T-cell (primary cell): Measurements from ENCODE around the gene ACADVL. TPM values are rescaled to one million over a fixed set of nuclear protein-coding genes. Genes with fewer than 3 reads are reported as not detected.

Experiments used
- ATAC-seq, 4 experiments: fragments of 200-7000 bp in 3 of 4; fragments of 150-1000 bp in 1 of 4; cut with Tn5 transposase; replicated peaks in 1 of 4; 1 replicate in 3 of 4; 2 replicates in 1 of 4; pipeline ENCODE4 v1.10.0; 2021; ENCODE audit warnings: moderate library complexity in 3 of 4, mild to moderate bottlenecking in 2 of 4, moderate number of reproducible peaks in 1 of 4
- CTCF ChIA-PET, 2 donors: fragments of 300-600 bp; sonication (Branson Sonifier 250); formaldehyde crosslinking; loops; one replicate each; lab custom pipeline; 2022; ENCODE audit warnings: antibody characterized with exemption in 2 of 2; lab: Charles Lee
- POLR2A ChIA-PET, 2 donors: fragments of 300-600 bp; sonication (Branson Sonifier 250); formaldehyde crosslinking; loops; one replicate each; lab custom pipeline; 2022; ENCODE audit warnings: antibody characterized with exemption in 2 of 2; lab: Charles Lee
- DNase-seq, 35 experiments: peaks; one replicate each; pipeline versions ENCODE4 v3.0.0 to v3.0.0-alpha.2; 2013 to 2023
- H3K27ac ChIP-seq: one replicate; pipeline ENCODE4 v1.5.1; 2013; ENCODE audit warnings: low read length
- H3K27me3 ChIP-seq, 2 experiments: replicated peaks in 1 of 2; 1 replicate in 1 of 2; 2 replicates in 1 of 2; pipeline versions ENCODE4 v1.6.1 to v1.7.0; 2013; ENCODE audit warnings: low read length in 1 of 2, mixed read lengths in 1 of 2; ENCODE audit not compliant: control insufficient read depth in 2 of 2, insufficient read depth in 2 of 2; ENCODE audit errors: extremely low read depth in 1 of 2
- H3K36me3 ChIP-seq, 2 donors: 1 replicate in 1 of 2; 2 replicates in 1 of 2; pipeline versions ENCODE4 v1.6.1 to v1.7.0; 2013; ENCODE audit warnings: low read length in 1 of 2; ENCODE audit not compliant: control insufficient read depth in 2 of 2, insufficient read depth in 1 of 2; ENCODE audit errors: extremely low read depth in 1 of 2
- H3K4me1 ChIP-seq, 2 experiments: 1 replicate in 1 of 2; 2 replicates in 1 of 2; pipeline versions ENCODE4 v1.6.1 to v1.7.0; 2013; ENCODE audit warnings: low read length in 2 of 2, mixed read lengths in 1 of 2; ENCODE audit not compliant: insufficient read depth in 2 of 2, control insufficient read depth in 1 of 2; ENCODE audit errors: extremely low read depth in 1 of 2
- H3K4me3 ChIP-seq, 2 donors: 1 replicate in 1 of 2; 2 replicates in 1 of 2; pipeline versions ENCODE4 v1.5.1 to v1.7.0; 2013; ENCODE audit warnings: mild to moderate bottlenecking in 2 of 2, low read length in 1 of 2, moderate library complexity in 1 of 2; ENCODE audit not compliant: control insufficient read depth in 1 of 2; ENCODE audit errors: extremely low read depth in 1 of 2
- H3K9me3 ChIP-seq: 2 replicates; pipeline ENCODE4 v1.7.0; 2013
- H3K27ac Mint-ChIP-seq, 2 donors: one replicate each; pipeline ENCODE4 v1.8.0; 2020 to 2021; ENCODE audit warnings: mild to moderate bottlenecking in 2 of 2, mixed read lengths in 2 of 2
- H3K27me3 Mint-ChIP-seq, 2 donors: one replicate each; pipeline ENCODE4 v1.8.0; 2021 to 2022; ENCODE audit warnings: mixed read lengths in 2 of 2
- H3K36me3 Mint-ChIP-seq: one replicate; pipeline ENCODE4 v1.8.0; 2021; ENCODE audit warnings: mixed read lengths
- H3K4me1 Mint-ChIP-seq, 3 donors: one replicate each; pipeline ENCODE4 v1.8.0; 2020 to 2022; ENCODE audit warnings: mixed read lengths in 3 of 3, mild to moderate bottlenecking in 1 of 3
- H3K4me3 Mint-ChIP-seq, 3 donors: one replicate each; pipeline ENCODE4 v1.8.0; 2020 to 2022; ENCODE audit warnings: mild to moderate bottlenecking in 3 of 3, mixed read lengths in 3 of 3, moderate library complexity in 3 of 3
- H3K9me3 Mint-ChIP-seq, 3 donors: one replicate each; pipeline ENCODE4 v1.8.0; 2020 to 2022; ENCODE audit warnings: mixed read lengths in 3 of 3
- WGBS: methylation state at CpG from one replicate; pipeline ENCODE4 v1.1.5; 2013; ENCODE audit warnings: missing lambda C conversion rate; ENCODE audit not compliant: insufficient coverage; 5-methylcytosine and 5-hydroxymethylcytosine counted together
- total RNA-seq, 35 experiments: library from RNA in 6 of 35; stranded (reverse) in 6 of 35; fragments of 120-200 nt in 1 of 35; gene quantifications; one replicate each; pipeline versions ENCODE4 v1.2.1 to v1.2.4 and lab custom pipeline; 2013 to 2026

Gene ACADVL
- total RNA-seq, 5 donors from 2014 or later (not counting 1 experiment from before 2014, with no cell fraction given): 275 to 424 (median 385) TPM

- H3K9me3 ChIP-seq: no peaks in the 10 kb centered on the region
- ChIA-PET POLR2A (no interaction called here), CTCF (no interaction called here)
- peaks cover 9 to 12% (median 11%) of the 10 kb centered on the region in 3 donors for H3K4me1 Mint-ChIP-seq
- 100% methylated on average over 1 of the region's 1 CpG for WGBS
- no peak for DNase-seq
- no peak overlapping the region for H3K27ac ChIP-seq
- no peak overlapping the region for H3K4me3 ChIP-seq
- no peaks in the 10 kb centered on the region for H3K9me3 Mint-ChIP-seq
- no peak overlapping the region for H3K27ac Mint-ChIP-seq
- no peak overlapping the region for H3K4me3 Mint-ChIP-seq
- ATAC-seq: no peak
- H3K36me3 Mint-ChIP-seq: no peaks in the 10 kb centered on the region
- H3K4me1 ChIP-seq: peaks cover 11 to 31% of the 10 kb centered on the region in 2 experiments
- peaks cover 10 to 67% of the 10 kb centered on the region in 2 experiments for H3K27me3 ChIP-seq
- H3K27me3 Mint-ChIP-seq: peaks cover 6 to 14% of the 10 kb centered on the region in 2 donors
- H3K36me3 ChIP-seq: no peaks in the 10 kb centered on the region
These were observed 43.5 kb upstream of the ACADVL start for GRCh38 chr17:7176107-7176840.

DNA sequence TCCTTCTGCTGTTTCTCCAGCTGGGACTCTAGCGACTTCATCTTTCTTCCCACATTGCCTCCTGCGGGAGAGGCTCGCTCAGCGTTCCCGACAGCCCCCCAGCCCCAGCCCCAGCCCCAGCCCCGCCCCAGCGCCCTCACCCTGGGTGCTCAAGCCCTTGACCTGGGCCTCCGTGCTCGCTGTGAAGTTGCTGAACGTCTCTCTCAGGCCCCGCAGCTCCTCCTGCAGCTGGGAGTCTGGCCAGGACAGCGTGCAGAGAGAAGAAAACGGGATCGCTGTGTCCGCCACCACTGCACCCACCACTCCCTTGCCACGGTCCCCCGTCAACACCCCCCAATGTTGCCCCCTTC lies 42.9 kb upstream of the ACADVL start:
- 50% methylated on average over 12 of the region's 17 CpGs for WGBS
- H3K27me3 Mint-ChIP-seq: peaks cover 6 to 14% of the 10 kb centered on the region in 2 donors
- peaks cover 11 to 31% of the 10 kb centered on the region in 2 experiments for H3K4me1 ChIP-seq
- no peak overlapping the region for H3K4me3 Mint-ChIP-seq
- H3K27me3 ChIP-seq: peaks cover 10 to 67% of the 10 kb centered on the region in 2 experiments
- ChIA-PET CTCF (interaction anchor here in 1 of 2 donors (1.5 to 1.9 kb wide), 2 partner anchors 37 to 131 kb away, joined by 3 to 9 read pairs; no protein-coding TSS in a partner anchor), POLR2A (no interaction called here)
- ATAC-seq (no peak), DNase-seq (no peak)
- no peak overlapping the region for H3K27ac ChIP-seq
- H3K4me1 Mint-ChIP-seq: peaks cover 9 to 12% (median 11%) of the 10 kb centered on the region in 3 donors
- H3K9me3 ChIP-seq: no peaks in the 10 kb centered on the region
- H3K4me3 ChIP-seq: no peak overlapping the region
- no peaks in the 10 kb centered on the region for H3K36me3 ChIP-seq
- no peak overlapping the region for H3K27ac Mint-ChIP-seq
- H3K9me3 Mint-ChIP-seq: no peaks in the 10 kb centered on the region
- H3K36me3 Mint-ChIP-seq: no peaks in the 10 kb centered on the region

- ATAC-seq: peak; percentile 82 to 86 (median 84)
- H3K36me3 ChIP-seq: no peaks in the 10 kb centered on the region
- peaks cover 10 to 67% of the 10 kb centered on the region in 2 experiments for H3K27me3 ChIP-seq
- Mint-ChIP-seq H3K27ac (no peak overlapping the region), H3K4me3 (peak overlapping the region; percentile 60 to 70 (median 67)), H3K9me3 (no peaks in the 10 kb centered on the region), H3K36me3 (no peaks in the 10 kb centered on the region), H3K4me1 (peaks cover 9 to 12% (median 11%) of the 10 kb centered on the region in 3 donors), H3K27me3 (peaks cover 6 to 14% of the 10 kb centered on the region in 2 donors)
- ChIA-PET CTCF (interaction anchor here (0.8 to 1.9 kb wide), 4 partner anchors 29 to 131 kb away, joined by 3 to 9 read pairs (median 4); no protein-coding TSS in a partner anchor), POLR2A (interaction anchor here in 1 of 2 donors (0.7 kb wide), 1 partner anchor 137 kb away, joined by 3 read pairs; no protein-coding TSS in a partner anchor)
- peaks cover 11 to 31% of the 10 kb centered on the region in 2 experiments for H3K4me1 ChIP-seq
- H3K9me3 ChIP-seq: no peaks in the 10 kb centered on the region
- H3K27ac ChIP-seq: no peak overlapping the region
- WGBS: 15% methylated on average over 5 of the region's 31 CpGs
- peak; percentile 26 to 78 (median 53) for DNase-seq
- H3K4me3 ChIP-seq: peak overlapping the region; percentile 32 to 67
These were observed 42.4 kb upstream of the ACADVL start for GRCh38 chr17:7177191-7177953.

DNA sequence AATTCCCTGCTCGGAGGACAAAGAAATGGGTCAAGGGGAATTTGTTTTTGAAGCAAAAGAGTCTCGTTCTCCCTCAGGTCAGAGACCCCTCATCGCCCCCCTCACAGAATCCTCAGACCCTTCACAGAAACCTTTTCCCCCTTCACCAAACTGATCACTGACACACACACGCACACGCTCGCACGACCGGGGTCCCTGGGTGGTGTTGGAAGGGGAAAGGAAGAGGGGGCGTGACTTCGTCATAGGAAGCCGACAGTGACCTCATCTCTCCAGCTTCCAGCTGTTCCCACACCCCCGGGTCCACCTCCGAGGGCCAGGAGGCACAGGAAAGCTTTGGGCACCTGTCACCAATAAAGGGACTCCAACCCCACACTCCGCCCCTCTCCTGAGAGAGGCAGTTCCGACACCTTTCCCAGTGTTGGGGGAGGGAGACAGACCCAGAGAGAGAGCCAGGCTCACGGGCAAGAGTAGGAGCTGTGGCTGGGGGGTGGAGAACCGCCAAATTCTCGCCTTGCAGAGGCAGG lies 41.7 kb upstream of the ACADVL start:
- WGBS: 8% methylated on average over 2 of the region's 18 CpGs
- DNase-seq: no peak
- H3K27me3 ChIP-seq: peaks cover 10 to 67% of the 10 kb centered on the region in 2 experiments

GRCh38 chr17:7178973-7179316 lies 40.8 kb upstream of the ACADVL start:
- 86% methylated on average over 7 of the region's 11 CpGs for WGBS
- H3K4me3 Mint-ChIP-seq: no peak overlapping the region
- H3K9me3 ChIP-seq: no peaks in the 10 kb centered on the region

More for the DNA sequence above, 41.7 kb upstream of the ACADVL start:
- Mint-ChIP-seq H3K27ac (peak overlapping the region in 1 of 2 donors; percentile 9), H3K4me3 (peak overlapping the region; percentile 60 to 70 (median 67)), H3K9me3 (no peaks in the 10 kb centered on the region), H3K36me3 (no peaks in the 10 kb centered on the region), H3K4me1 (peaks cover 9 to 12% (median 11%) of the 10 kb centered on the region in 3 donors), H3K27me3 (peaks cover 6 to 14% of the 10 kb centered on the region in 2 donors)
- H3K36me3 ChIP-seq: no peaks in the 10 kb centered on the region
- H3K9me3 ChIP-seq: no peaks in the 10 kb centered on the region
- ChIA-PET CTCF (interaction anchor here (0.7 to 1.9 kb wide), 5 partner anchors 30 to 175 kb away, joined by 3 to 9 read pairs (median 5); no protein-coding TSS in a partner anchor), POLR2A (interaction anchor here in 1 of 2 donors (0.7 kb wide), 1 partner anchor 137 kb away, joined by 3 read pairs; no protein-coding TSS in a partner anchor)
- peak overlapping the region; percentile 32 to 67 for H3K4me3 ChIP-seq
- peak in 1 of 4 experiments; percentile 14 for ATAC-seq
- peaks cover 11 to 31% of the 10 kb centered on the region in 2 experiments for H3K4me1 ChIP-seq
- H3K27ac ChIP-seq: no peak overlapping the region

More at GRCh38 chr17:7178973-7179316, 40.8 kb upstream of the ACADVL start:
- ChIA-PET CTCF (interaction anchor here in 1 of 2 donors (0.7 kb wide), 2 partner anchors 58 to 128 kb away, joined by 3 to 7 read pairs; no protein-coding TSS in a partner anchor), POLR2A (interaction anchor here in 1 of 2 donors (0.6 kb wide), 1 partner anchor 443 kb away, joined by 3 read pairs; no protein-coding TSS in a partner anchor)
- H3K36me3 ChIP-seq: no peaks in the 10 kb centered on the region
- H3K4me3 ChIP-seq: no peak overlapping the region
- H3K27me3 Mint-ChIP-seq: peaks cover 6 to 14% of the 10 kb centered on the region in 2 donors
- no peaks in the 10 kb centered on the region for H3K36me3 Mint-ChIP-seq
- H3K9me3 Mint-ChIP-seq: no peaks in the 10 kb centered on the region
- DNase-seq: no peak
- H3K27ac Mint-ChIP-seq: no peak overlapping the region
- H3K27ac ChIP-seq: no peak overlapping the region
- peaks cover 11 to 27% of the 10 kb centered on the region in 2 experiments for H3K4me1 ChIP-seq
- no peak for ATAC-seq
- H3K27me3 ChIP-seq: peaks cover 10 to 59% of the 10 kb centered on the region in 2 experiments
- H3K4me1 Mint-ChIP-seq: peaks cover 9 to 12% (median 11%) of the 10 kb centered on the region in 3 donors
